SU-DHL-6 (cell line): ENCODE measurements around the gene INA.

ENCODE experiments used
- CTCF ChIP-seq: fragments of 200-600 bp; sonication (generic); IDR thresholded peaks from one replicate; pipeline ENCODE4 v1.5.1; 2017; ENCODE audit warnings: antibody characterized with exemption, mild to moderate bottlenecking, low read length, moderate library complexity; ENCODE audit not compliant: insufficient read depth, poor library complexity, severe bottlenecking
- EZH2phosphoT487 ChIP-seq: fragments of 200-600 bp; sonication (generic), shearing (Covaris generic); conservative IDR thresholded peaks from 2 replicates; pipeline ENCODE4 v1.6.1; 2018; ENCODE audit warnings: mild to moderate bottlenecking, antibody characterized with exemption, low read length, moderate library complexity, mixed read lengths

GRCh38 chr10:103231047-103231551 is 45.8 kb upstream of the INA start:
- TF ChIP-seq CTCF = no peak
- no peak for TF ChIP-seq EZH2phosphoT487
